Measurements from ENCODE around the gene HHAT. TPM values are rescaled to one million over a fixed set of nuclear protein-coding genes. Genes with fewer than 3 reads are reported as not detected.

Gene HHAT
- total RNA-seq, 4 donors from 2014 or later: 2.4 to 6.0 (median 4.4) TPM

DNA sequence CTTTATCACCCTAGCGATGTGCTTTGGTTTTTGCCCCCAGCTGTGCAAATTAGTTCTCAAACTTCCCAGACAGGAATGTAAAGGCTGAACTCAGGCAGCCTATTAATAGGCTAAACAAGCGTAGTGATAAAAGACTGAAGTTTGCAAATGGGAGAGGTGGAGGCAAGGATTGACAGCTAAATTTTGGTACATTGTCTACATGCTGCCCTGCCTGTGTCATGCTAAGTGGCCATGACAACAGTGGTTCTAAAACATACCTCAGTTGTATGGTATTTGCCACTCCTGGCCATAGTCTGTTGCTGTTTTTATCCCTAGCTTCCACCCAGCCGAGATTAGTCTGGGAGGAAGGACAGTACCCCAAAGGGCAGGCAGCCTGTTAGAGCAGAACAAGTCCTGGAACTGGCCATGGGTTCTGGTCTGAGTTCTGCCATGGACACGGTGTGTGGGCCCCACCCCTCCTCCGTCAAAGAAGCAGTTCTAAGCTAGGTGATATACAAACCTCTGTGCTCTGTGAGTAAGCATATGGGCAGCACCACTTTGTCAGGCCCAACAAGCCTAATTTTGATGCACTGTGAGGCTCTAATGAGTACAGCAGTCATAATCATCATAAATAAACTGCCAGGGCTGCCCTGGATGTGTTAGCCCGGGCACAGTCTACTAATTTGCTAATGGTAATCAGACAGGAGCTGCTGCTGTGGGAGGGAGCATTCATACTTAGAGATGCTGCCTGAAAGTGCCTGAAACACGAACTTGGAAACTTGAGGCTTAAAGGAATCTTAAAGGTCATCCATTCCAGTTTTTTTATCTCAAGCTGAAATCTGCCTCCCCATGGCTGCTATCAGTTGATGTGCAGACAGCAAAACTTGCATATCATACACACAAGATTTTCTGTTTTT lies 177.1 kb downstream of the HHAT start:
- TF ChIP-seq, protein P1, sequence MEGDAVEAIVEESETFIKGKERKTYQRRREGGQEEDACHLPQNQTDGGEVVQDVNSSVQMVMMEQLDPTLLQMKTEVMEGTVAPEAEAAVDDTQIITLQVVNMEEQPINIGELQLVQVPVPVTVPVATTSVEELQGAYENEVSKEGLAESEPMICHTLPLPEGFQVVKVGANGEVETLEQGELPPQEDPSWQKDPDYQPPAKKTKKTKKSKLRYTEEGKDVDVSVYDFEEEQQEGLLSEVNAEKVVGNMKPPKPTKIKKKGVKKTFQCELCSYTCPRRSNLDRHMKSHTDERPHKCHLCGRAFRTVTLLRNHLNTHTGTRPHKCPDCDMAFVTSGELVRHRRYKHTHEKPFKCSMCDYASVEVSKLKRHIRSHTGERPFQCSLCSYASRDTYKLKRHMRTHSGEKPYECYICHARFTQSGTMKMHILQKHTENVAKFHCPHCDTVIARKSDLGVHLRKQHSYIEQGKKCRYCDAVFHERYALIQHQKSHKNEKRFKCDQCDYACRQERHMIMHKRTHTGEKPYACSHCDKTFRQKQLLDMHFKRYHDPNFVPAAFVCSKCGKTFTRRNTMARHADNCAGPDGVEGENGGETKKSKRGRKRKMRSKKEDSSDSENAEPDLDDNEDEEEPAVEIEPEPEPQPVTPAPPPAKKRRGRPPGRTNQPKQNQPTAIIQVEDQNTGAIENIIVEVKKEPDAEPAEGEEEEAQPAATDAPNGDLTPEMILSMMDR (IDR thresholded peaks at IDR 0.05; ENCODE audit: low read depth): no peak

GRCh38 chr1:210506689-210507088 lies 178.0 kb downstream of the HHAT start:
- TF ChIP-seq, protein P1 (IDR thresholded peaks at IDR 0.05; ENCODE audit: low read depth): no peak

DNA sequence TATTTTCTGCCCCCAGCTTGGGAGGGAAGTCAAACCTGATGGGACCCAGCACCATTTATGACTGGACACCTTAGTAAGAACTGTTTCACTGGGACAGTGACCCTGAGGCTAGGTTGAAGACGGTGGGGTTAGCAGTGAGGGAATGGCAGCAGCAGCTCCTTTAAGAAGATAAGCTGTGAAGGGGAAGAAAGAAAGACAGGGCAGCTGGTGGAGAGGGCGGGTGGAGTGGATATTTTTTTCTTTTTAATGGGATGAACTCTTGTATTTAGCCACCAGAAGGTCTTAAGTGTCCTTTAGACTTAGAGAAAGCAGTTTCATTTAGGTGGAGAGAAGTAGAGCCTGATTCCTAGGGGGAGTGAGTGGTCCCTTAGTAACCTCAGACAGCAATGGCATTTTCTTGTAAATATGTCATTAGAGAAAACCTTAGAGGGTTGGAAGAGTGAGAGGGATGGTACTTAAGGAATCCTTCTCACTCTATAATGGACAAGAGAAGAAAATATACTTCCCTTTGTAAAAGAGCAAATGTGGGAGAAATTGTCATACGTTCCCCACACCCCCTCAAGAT lies 187.5 kb downstream of the HHAT start:
- TF ChIP-seq, protein P1 (IDR thresholded peaks at IDR 0.05; ENCODE audit: low read depth): no peak

GRCh38 chr1:210516697-210517459 lies 188.2 kb downstream of the HHAT start:
- TF ChIP-seq, protein P1 (IDR thresholded peaks at IDR 0.05; ENCODE audit: low read depth): no peak

DNA sequence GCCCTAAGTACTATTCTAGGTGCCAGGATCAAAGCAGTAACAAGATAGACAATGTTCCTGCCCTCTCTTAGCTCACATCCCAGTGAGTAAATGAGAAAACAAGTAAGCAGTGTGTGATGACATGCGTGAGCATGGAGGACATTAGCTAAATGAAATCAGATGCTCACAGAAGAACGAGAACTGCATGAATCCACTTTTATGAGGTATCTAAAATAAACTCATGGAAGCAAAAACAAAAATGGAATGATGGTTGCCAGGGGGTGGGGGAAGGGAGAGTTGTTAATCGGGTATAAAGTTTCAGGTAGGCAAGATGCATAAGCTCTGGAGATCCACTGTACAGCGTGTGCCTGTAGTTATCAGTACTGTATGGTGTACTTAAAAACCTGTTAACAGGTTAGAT lies 195.1 kb downstream of the HHAT start:
- TF ChIP-seq, protein P1 (IDR thresholded peaks at IDR 0.05; ENCODE audit: low read depth): no peak

DNA sequence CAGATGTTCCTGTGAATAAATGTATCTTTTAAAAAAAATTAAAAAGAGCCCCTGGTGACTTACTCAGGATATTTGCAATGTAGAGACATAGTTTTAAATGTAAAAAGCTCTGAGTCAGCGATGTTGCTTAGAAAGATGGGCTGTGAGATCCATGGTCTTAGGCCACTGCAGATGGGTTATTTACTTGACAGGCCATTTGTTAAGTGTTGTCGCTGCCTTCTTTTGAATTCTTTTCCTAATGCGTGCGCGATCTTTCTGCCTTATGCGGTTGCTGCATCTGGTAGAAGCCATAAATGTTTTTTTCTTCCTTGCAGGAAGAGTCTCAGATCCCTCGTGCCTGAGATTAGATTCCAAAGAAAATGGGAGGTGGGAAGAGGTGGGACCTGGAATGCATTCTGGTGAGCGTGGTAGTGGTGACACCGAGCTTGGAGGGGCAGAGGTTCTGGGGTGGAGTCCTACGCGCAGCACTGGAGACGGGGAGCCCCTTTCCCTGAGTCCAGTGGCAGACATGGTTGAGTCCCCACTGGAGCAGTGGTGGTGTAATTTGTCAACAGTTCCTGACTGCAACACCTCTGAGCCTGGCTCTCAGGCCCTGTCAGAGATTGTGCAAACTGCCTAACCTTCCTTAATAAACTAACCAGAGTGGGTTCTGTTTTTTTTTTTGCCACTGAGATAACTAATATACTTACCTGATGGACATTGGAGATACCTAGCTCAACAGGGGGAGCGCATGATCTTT lies 197.2 kb downstream of the HHAT start:
- TF ChIP-seq, protein P1 (IDR thresholded peaks at IDR 0.05; ENCODE audit: low read depth): no peak

Data from subcutaneous adipose tissue (tissue), 4 donors.